ENCODE results near the gene SHISA6. TPM values are rescaled to one million over a fixed set of nuclear protein-coding genes. Genes with fewer than 3 reads are reported as not detected.

SHISA6 gene
- total RNA-seq, 2 donors from 2014 or later = not detected

- Mint-ChIP-seq H3K9me3 (peaks cover 0 to 5% of the 10 kb centered on the region in 2 donors), H3K4me1 (ENCODE audit: low read depth) (no peaks in the 10 kb centered on the region), H3K4me3 (no peak overlapping the region), H3K27me3 (ENCODE audit: low read depth) (no peaks in the 10 kb centered on the region), H3K27ac (no peak overlapping the region), H3K36me3 (ENCODE audit: insufficient read depth in 2 of 2) (peaks cover 1 to 2% of the 10 kb centered on the region in 2 donors)
- no peak for DNase-seq
- ATAC-seq (replicated peaks in 1 of 2) = no peak
Measured at GRCh38 chr17:11583306-11583992, 342.4 kb downstream of the SHISA6 start.

- Mint-ChIP-seq H3K27me3 (ENCODE audit: low read depth) (no peaks in the 10 kb centered on the region), H3K4me1 (ENCODE audit: low read depth) (no peaks in the 10 kb centered on the region), H3K27ac (no peak overlapping the region), H3K4me3 (no peak overlapping the region), H3K9me3 (peaks cover 6 to 8% of the 10 kb centered on the region in 2 donors), H3K36me3 (ENCODE audit: insufficient read depth in 2 of 2) (no peaks in the 10 kb centered on the region)
- DNase-seq (no peak), ATAC-seq (replicated peaks in 1 of 2) (no peak)
Measured at GRCh38 chr17:11589716-11590115, 348.7 kb downstream of the SHISA6 start.

- Mint-ChIP-seq H3K4me3 (peak within 1 kb of the TSS; percentile 31 to 53), H3K9me3 (peaks cover 3 to 4% of the 10 kb centered on the region in 2 donors), H3K27ac (no peak within 1 kb of the TSS), H3K4me1 (ENCODE audit: low read depth) (no peaks in the 10 kb centered on the region), H3K36me3 (ENCODE audit: insufficient read depth in 2 of 2) (peaks cover 2 to 5% of the 10 kb centered on the region in 2 donors), H3K27me3 (ENCODE audit: low read depth) (peaks cover 16% of the 10 kb centered on the region)
- ATAC-seq (replicated peaks in 1 of 2) = peak; percentile 52 to 68
- peak; percentile 21 to 30 for DNase-seq
Measured at GRCh38 chr17:11598274-11599221, 357.5 kb downstream of the SHISA6 start, which contains the start of gene DNAH9. Gene DNAH9, plus strand, starts transcription at chr17:11598470. Its CDS starts 29 bp downstream, at chr17:11598499.

- Mint-ChIP-seq H3K36me3 (ENCODE audit: insufficient read depth in 2 of 2) (peaks cover 2 to 5% of the 10 kb centered on the region in 2 donors), H3K27me3 (ENCODE audit: low read depth) (peaks cover 16% of the 10 kb centered on the region), H3K4me3 (no peak overlapping the region), H3K27ac (no peak overlapping the region), H3K4me1 (ENCODE audit: low read depth) (no peaks in the 10 kb centered on the region), H3K9me3 (peaks cover 0 to 3% of the 10 kb centered on the region in 2 donors)
- DNase-seq (no peak), ATAC-seq (replicated peaks in 1 of 2) (no peak)
Measured at GRCh38 chr17:11601661-11602060, 360.6 kb downstream of the SHISA6 start.

GRCh38 chr17:11608396-11608795 lies 367.4 kb downstream of the SHISA6 start:
- ATAC-seq (replicated peaks in 1 of 2) = no peak
- H3K4me1 Mint-ChIP-seq (ENCODE audit: low read depth) = no peaks in the 10 kb centered on the region
- H3K27ac Mint-ChIP-seq = no peak overlapping the region
- peaks cover 6% of the 10 kb centered on the region for H3K27me3 Mint-ChIP-seq (ENCODE audit: low read depth)
- H3K9me3 Mint-ChIP-seq = no peaks in the 10 kb centered on the region
- no peak for DNase-seq
- H3K4me3 Mint-ChIP-seq = no peak overlapping the region
- H3K36me3 Mint-ChIP-seq (ENCODE audit: insufficient read depth in 2 of 2) = no peaks in the 10 kb centered on the region

GRCh38 chr17:11610999-11611566 lies 370.1 kb downstream of the SHISA6 start:
- Mint-ChIP-seq H3K27ac (no peak overlapping the region), H3K4me1 (ENCODE audit: low read depth) (no peaks in the 10 kb centered on the region), H3K27me3 (ENCODE audit: low read depth) (peaks cover 6% of the 10 kb centered on the region), H3K4me3 (no peak overlapping the region), H3K36me3 (ENCODE audit: insufficient read depth in 2 of 2) (no peaks in the 10 kb centered on the region), H3K9me3 (no peaks in the 10 kb centered on the region)
- DNase-seq = no peak
- ATAC-seq (replicated peaks in 1 of 2) = no peak

GRCh38 chr17:11612956-11613355 lies 371.9 kb downstream of the SHISA6 start:
- H3K4me3 Mint-ChIP-seq = no peak overlapping the region
- ATAC-seq (replicated peaks in 1 of 2) = no peak

More at GRCh38 chr17:11612956-11613355, 371.9 kb downstream of the SHISA6 start:
- Mint-ChIP-seq H3K27ac (no peak overlapping the region), H3K36me3 (ENCODE audit: insufficient read depth in 2 of 2) (no peaks in the 10 kb centered on the region), H3K27me3 (ENCODE audit: low read depth) (peaks cover 6% of the 10 kb centered on the region), H3K4me1 (ENCODE audit: low read depth) (no peaks in the 10 kb centered on the region), H3K9me3 (no peaks in the 10 kb centered on the region)
- no peak for DNase-seq

Measured in activated T-cell treated with anti-CD3 and anti-CD28 coated beads, Interleukin-2, amount 50 U/mL, for 72 hours (primary cell).